Measurements from ENCODE around the gene TAP1.

The TAP1 gene

GRCh38 chr6:32839356-32839755 lies 14.1 kb downstream of the TAP1 start:
- in situ Hi-C loops (cut with HindIII; ENCODE audit: low pct_ligation_motif_present, low sequenced_read_pairs), result no loop called here
- Histone ChIP-seq H3K36me3 (replicated peaks) (peaks cover 8% of the 10 kb centered on the region), H3K27ac (no peak overlapping the region), H3K4me3 (ENCODE audit: low read depth, low read length) (no peak overlapping the region), H3K27me3 (replicated peaks) (no peaks in the 10 kb centered on the region)
- DNase-seq, result no peak
- no peak for TF ChIP-seq CTCF (IDR thresholded peaks at IDR 0.05; ENCODE audit: low read depth, low read length, missing control alignments)

- Histone ChIP-seq H3K4me3 (ENCODE audit: low read depth, low read length) (peak within 1 kb of the TSS; percentile 84), H3K27me3 (replicated peaks) (no peaks in the 10 kb centered on the region), H3K27ac (peak within 1 kb of the TSS; percentile 78), H3K36me3 (replicated peaks) (peaks cover 13% of the 10 kb centered on the region)
- TF ChIP-seq CTCF (IDR thresholded peaks at IDR 0.05; ENCODE audit: low read depth, low read length, missing control alignments), result peak; percentile 96
- in situ Hi-C loops (cut with HindIII; ENCODE audit: low pct_ligation_motif_present, low sequenced_read_pairs), result no loop called here
- DNase-seq, result peak; percentile 92
Measured at GRCh38 chr6:32838114-32838958, 15.2 kb downstream of the TAP1 start, which contains the start of gene TAP2. TAP2 (minus strand) TSS chr6:32838739; CDS start chr6:32838233, 506 bp downstream.

- in situ Hi-C loops (cut with HindIII; ENCODE audit: low pct_ligation_motif_present, low sequenced_read_pairs), result no loop called here
Measured at GRCh38 chr6:32837651-32838113, 15.8 kb downstream of the TAP1 start.

GRCh38 chr6:32836873-32837272 lies 16.6 kb downstream of the TAP1 start:
- H3K4me3 ChIP-seq (ENCODE audit: low read depth, low read length), result no peak overlapping the region
- no peak for TF ChIP-seq CTCF (IDR thresholded peaks at IDR 0.05; ENCODE audit: low read depth, low read length, missing control alignments)
- no peaks in the 10 kb centered on the region for H3K27me3 ChIP-seq (replicated peaks)
- H3K27ac ChIP-seq, result no peak overlapping the region
- in situ Hi-C loops (cut with HindIII; ENCODE audit: low pct_ligation_motif_present, low sequenced_read_pairs), result no loop called here
- DNase-seq, result no peak
- peaks cover 17% of the 10 kb centered on the region for H3K36me3 ChIP-seq (replicated peaks)

More at GRCh38 chr6:32837651-32838113, 15.8 kb downstream of the TAP1 start:
- TF ChIP-seq CTCF (IDR thresholded peaks at IDR 0.05; ENCODE audit: low read depth, low read length, missing control alignments), result no peak
- Histone ChIP-seq H3K36me3 (replicated peaks) (peaks cover 14% of the 10 kb centered on the region), H3K27ac (peak overlapping the region; percentile 78), H3K27me3 (replicated peaks) (no peaks in the 10 kb centered on the region), H3K4me3 (ENCODE audit: low read depth, low read length) (peak overlapping the region; percentile 84)
- DNase-seq, result no peak

- DNase-seq, result no peak
- in situ Hi-C loops (cut with HindIII; ENCODE audit: low pct_ligation_motif_present, low sequenced_read_pairs), result no loop called here
- H3K27me3 ChIP-seq (replicated peaks), result no peaks in the 10 kb centered on the region
- TF ChIP-seq CTCF (IDR thresholded peaks at IDR 0.05; ENCODE audit: low read depth, low read length, missing control alignments), result no peak
- no peak overlapping the region for H3K27ac ChIP-seq
- H3K4me3 ChIP-seq (ENCODE audit: low read depth, low read length), result no peak overlapping the region
- peaks cover 32% of the 10 kb centered on the region for H3K36me3 ChIP-seq (replicated peaks)
Measured at GRCh38 chr6:32835167-32835893, 18.2 kb downstream of the TAP1 start.

All from brain microvascular endothelial cell (primary cell).